ENCODE results near the gene CYP1A2.

Gene CYP1A2

DNA sequence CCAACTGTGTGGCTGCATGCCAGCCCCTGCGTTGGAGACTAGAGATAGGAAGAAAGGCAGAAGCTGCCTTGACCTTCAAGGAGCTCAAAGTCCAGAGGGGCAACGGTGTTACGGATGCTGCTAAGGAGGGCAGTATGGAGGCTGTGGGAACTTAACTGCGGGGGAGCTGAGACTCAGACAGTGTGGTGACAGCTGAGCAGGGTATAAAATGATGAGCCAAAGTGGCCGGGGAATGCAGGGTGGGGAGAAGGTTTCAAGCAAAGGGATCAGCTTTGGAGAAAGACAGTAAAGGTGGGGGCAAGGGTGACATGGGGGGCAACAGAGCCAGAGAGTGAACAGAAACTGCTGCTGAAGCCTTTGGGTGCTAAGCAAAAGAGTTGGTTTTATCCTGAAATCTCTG, 6.2 kb upstream of the CYP1A2 start:
- FAIRE-seq, result no peak

DNA sequence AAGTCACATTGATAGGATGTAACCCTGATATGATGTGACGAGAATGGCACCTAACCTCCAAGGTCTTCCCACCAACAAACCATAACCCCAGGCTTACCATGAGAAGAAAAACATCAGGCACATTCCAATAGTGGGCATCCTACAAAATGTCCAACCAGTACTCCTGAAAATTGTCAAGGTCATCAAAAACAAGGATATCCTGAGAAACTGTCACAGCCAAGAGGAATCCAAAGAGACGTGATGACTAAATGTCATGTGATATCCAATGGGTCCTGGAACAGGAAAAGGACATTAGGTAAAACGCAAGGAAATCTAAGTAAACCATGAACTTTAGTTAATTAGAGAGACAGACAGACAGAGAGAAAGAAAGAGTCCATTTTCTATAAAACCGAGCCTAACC, 2.3 kb upstream of the CYP1A2 start:
- no peak for FAIRE-seq

DNA sequence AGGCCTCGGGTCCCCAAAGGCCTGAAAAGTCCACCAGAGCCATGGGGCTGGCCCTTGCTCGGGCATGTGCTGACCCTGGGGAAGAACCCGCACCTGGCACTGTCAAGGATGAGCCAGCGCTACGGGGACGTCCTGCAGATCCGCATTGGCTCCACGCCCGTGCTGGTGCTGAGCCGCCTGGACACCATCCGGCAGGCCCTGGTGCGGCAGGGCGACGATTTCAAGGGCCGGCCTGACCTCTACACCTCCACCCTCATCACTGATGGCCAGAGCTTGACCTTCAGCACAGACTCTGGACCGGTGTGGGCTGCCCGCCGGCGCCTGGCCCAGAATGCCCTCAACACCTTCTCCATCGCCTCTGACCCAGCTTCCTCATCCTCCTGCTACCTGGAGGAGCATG, 1.2 kb downstream of the CYP1A2 start:
- FAIRE-seq, result no peak

DNA sequence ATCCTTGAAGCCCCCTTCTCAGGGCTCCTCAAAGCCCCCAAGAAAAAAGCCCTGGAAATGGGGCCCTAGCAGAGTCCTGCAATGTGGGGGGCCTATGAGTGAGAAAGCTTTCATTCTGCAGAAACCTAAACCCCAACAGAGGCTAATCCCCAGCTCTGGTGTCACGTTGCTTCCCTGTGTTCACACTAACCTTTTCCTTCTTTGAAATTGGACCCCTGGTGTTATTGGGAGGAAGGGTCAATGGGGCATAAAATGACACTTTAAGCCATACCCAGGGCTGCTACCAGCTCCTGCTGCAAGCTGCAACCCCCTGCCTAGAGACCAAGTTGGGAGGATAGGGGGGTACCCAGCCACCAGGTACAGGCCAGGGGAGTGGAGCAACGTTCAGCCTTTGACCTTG, 2.1 kb downstream of the CYP1A2 start:
- FAIRE-seq, result no peak

DNA sequence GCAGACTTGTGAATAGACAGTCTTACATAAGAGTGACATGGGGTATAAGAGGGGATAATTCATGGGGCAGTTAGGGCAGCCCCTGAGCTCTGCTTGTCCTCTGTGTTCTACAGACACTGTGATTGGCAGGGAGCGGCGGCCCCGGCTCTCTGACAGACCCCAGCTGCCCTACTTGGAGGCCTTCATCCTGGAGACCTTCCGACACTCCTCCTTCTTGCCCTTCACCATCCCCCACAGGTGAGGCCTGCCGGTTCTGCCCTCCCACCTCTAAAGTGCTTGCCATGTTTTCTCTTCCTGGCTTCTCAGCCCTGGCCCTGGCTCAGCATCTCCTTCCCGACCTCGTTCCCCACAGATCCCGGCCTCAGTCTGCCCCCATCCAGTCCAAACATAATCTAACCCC, 3.4 kb downstream of the CYP1A2 start:
- no peak for FAIRE-seq

DNA sequence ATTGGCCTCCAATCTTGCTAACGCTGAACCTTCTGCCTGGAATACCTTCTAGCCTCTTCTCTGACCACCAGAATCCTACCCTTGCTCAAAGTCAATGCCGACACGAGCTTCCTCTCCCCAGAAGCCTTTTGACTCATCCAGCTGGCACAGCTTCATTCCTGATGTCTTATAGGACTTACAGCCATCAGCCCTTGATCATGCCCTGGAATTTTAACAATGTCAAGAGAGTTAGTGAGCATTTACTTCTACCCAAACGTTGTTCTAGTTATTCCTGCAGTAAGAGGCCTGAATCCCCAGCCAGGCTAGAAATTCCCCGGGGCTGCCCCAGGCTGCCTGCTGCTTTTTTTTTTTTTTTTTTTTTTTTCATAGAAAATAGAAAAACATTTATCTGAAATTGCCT, 3.9 kb downstream of the CYP1A2 start:
- FAIRE-seq, result no peak

DNA sequence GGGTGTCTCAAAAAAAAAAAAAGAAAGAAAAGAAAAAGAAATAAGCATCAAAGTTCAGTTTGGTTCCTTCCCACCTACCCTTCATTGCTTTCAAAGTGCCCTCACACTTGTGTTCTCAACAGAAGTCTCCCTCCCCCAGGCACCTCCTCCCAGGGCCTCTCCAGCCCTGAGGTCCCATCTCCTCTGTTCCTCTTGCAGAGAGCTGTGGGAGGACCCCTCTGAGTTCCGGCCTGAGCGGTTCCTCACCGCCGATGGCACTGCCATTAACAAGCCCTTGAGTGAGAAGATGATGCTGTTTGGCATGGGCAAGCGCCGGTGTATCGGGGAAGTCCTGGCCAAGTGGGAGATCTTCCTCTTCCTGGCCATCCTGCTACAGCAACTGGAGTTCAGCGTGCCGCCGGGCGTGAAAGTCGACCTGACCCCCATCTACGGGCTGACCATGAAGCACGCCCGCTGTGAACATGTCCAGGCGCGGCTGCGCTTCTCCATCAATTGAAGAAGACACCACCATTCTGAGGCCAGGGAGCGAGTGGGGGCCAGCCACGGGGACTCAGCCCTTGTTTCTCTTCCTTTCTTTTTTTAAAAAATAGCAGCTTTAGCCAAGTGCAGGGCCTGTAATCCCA, 6.1 kb downstream of the CYP1A2 start:
- no peak for FAIRE-seq

DNA sequence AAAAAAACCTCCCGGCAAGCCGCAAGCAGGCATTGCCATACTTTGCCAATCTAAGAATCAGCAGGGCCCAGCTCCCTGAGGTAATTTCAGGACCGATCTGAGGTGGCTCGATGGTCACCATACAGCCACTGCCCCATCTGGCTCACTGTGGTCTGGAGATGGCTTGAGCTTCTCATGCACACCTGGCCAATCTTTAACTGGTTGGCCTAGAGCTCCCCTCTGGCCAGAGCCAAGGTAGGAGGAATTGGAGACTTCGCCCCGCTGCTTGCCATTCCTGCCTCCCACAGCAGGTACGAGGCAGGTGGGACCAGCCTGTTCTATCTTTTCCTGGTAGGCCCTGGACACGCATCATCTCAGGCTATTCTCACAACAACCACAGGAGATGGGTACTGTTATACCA, 10.1 kb downstream of the CYP1A2 start:
- no peak for FAIRE-seq

DNA sequence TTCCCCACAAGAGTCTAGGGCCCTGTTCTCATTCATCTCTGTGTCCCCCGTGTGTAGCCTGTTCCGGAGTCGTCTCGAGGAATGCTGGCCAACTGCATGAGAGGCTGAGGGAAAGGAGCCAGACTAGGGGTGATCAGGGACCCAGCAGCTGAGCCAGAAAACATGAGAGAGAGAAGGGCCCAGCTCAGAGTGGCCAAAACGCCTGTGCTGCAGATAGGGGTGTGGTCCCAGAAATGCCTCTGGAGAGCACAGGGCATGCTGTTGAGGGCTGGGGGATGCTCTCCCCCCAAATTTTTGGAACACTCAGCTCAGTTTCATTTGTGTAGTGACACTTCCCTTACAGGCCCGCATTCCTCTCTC, 14.1 kb downstream of the CYP1A2 start:
- FAIRE-seq, result no peak

DNA sequence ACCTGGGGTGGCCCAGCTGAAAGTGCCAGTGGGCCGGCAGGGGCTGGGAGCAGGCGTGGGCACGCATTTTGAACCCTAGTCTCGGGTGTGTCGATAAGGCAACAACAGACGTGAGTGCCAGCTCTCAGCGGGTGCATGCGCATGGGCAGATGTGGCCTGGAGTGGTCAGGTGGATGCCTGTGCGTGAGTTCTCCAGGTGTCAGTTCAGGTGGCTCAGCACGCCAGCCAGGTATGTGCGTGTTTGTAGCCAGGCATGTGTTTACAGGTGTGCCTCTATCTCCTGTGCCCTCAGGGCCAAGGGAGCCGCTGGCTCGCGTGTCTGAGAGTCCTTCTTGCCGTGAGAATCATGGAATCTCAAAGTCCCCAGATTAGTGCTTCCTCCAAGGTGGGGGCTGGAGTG, 14.8 kb downstream of the CYP1A2 start:
- no peak for FAIRE-seq

DNA sequence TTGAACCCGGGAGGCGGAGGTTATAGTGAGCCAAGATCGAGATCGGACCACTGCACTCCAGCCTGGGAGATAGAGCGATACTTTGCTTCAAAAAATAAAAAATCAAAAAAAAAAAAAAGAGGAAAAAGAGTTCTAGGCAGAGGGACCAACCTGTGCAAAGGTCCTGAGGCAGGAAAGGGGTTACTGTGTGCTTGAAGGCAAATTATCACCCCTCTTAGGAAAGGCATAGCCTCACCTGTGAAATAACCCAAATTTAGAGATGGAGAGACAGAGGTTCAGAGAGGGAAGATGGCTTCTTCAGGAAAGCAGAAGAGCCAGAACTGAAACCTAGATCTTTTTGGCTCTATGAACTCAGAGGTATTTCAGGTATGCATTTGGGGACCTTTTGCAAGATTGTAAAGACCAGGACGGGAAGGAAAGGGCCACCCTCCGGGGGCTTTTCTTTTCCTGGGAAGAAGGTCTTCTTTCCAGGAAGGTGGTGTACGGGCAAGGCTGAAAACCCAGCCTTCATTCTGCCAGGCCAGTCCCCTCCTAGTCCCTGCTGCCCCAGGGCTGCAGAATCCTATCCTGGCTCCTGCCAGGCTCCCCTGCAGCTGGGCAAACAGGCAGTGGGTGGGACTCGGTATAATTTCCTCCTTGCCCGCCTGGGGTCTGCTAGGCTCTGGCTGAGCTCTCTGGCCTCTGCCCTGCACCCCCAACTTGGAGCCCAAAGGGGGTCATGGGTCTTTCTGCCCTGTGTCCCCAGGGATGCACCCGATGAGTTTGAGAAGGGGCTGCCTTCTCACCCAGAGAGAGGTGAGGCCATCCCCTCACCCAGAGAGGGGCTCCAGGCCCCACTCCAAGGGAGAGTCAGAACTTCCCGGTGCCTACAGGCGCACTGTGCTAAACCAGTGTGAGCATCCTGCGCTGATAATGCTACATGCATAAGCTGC, 18.8 kb downstream of the CYP1A2 start:
- FAIRE-seq, result no peak

DNA sequence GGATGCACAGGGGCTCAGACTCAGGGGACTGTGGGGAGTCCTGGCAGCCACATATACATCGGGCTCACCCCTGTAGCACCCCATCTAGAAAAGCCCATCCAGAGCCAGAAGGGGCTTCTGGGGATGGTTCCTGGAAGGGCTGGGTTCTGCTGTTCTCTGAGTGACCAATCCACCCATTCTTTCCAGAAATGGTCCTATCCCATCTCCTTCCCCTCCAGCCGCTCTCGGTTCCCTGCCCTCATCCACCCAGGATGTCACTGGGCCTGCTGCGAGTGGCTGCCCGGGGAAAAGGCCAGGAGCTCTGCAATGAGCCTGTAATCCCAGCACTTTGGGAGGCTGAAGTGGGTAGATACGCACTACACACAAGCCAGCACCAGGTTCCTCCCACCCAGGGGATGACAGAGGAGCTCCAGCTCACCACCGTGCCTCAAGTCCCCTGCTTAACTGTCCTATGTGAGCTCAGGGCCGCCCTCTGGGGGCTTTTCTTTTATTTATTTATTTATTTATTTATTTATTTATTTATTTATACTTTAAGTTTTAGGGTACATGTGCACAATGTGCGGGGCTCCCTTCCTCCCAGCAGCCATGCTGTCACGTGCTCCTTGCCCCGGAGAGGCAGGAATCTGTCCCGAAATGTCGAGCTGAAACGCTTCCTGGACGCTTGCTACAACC, 19.6 kb downstream of the CYP1A2 start:
- FAIRE-seq, result no peak

DNA sequence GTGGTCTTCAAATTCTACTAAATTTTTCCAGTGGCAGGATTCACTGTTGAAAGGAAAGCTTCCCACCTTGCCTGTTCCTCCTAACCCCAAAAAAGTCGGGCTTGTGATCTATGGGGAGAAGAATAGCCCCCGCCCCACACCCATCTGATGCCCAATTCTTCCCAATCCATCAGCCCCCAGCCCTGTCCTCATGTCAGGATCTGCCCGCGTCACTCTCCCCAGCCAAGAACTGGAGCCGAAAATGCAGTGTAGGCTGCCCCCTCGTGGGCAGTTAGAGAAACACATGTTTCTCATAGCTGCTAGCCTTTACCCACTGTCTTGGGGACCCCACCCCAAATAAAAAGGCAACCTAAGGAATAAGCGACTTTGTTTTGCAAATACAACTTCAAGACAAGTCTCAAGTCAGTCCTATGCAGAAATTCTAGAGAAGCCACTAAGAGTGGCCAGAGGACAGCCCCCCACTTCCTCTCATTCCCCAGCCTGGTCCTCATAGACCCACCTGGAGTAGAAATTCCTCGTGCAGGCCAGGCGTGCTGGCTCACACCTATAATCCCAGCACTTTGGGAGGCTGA, 20.2 kb downstream of the CYP1A2 start:
- no peak for FAIRE-seq

DNA sequence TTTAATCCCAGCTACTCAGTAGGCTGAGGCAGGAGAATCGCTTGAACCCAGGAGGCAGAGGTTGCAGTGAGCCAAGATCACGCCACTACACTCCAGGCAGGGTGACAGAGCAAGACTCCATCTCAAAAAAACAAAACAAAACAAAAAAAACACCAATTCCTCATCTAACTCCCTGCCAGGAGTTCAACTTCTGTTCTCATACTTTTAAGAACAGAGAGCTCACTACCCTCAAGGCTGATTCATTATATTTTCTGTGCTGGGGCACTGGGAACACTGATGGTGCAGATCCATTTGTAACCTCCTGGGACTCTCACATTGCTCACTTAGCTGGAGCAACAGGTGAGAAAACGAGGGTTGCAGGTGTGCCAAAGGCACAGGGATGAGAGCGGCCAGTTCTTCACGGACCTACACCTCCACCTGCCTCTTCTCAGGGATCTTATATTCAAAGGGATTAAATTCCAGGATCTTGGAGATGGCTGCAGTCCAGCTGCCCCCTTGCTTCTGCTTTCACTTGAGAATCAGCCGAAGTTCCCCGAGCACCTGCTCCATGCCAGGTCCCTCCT, 20.9 kb downstream of the CYP1A2 start:
- no peak for FAIRE-seq

DNA sequence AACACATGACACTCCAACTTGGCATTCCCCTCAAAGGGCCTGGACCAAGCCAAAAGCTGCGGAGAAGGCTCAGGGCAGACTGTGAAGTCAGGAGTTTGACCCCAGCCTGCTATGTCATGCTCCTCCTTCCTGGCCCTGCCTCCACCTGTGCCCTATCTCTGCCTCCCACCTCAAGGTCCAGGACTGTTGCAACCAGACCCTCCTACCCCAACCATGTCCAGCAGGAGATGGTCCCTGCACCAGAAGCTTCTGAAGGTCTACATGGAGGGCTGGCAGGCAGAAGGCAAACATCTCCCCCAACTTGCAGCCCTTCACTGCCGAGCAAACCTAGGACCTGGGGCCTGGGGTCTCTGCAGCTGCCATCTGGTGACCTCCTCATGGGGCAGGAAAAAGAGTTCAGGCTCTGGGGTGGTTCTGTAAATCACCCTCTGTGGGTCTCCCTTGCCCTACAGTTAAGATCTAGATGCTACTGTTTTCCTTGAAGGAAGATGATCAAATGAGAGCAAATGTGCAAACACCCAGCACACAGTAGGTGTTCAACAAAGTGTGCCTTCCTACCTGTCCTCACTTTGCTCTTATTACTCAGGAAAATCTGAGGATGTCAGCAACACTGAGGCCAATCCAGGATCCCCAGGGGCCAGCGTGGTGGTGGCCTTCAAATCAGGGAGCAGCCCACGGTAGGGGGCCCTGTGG, 21.7 kb downstream of the CYP1A2 start:
- no peak for FAIRE-seq

DNA sequence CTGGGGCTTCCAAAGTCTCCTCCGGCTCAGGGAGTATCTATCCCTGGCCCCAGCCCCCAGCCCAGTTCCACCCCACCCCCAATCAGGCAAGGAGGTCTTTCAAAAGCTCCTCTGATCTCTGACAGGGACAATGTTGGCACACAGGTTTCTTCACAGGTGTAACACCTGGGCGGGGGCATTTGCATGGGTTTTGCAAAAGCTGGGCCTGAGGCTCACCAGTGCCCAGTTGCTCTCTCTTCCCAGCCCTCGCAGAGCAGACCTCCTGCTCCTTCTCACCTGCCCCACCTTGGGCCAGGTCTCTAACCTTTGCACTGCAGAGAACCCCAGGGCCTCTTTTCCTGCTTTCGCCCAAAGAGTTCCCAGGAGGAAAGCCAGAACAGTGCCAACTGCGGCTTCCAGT, 24.7 kb downstream of the CYP1A2 start:
- no peak for FAIRE-seq

DNA sequence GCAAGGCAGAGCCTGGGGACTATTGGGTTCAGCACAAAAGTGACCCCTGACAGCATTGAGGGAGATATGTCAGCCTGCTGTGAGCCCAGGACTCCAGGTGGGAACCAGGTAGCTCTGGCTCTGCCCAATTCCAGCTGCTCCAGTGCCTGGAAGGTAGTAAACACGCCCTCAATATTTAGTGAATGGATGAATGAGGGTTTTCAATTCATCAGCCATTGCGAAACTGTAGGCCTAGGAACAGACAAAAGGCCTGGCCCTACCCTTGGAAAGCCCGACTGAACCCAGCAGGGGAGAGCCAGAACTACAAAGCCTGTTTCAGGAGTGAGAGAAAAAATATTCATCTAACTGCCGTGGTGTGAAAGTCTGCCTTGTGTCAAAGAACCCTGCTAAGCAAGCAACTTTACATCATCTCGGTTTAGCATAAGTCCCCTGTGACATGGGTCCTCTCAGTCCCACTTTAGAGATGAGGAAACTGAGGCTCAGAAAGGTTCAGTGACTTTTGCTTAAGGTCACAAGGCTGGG, 25.1 kb downstream of the CYP1A2 start:
- no peak for FAIRE-seq

DNA sequence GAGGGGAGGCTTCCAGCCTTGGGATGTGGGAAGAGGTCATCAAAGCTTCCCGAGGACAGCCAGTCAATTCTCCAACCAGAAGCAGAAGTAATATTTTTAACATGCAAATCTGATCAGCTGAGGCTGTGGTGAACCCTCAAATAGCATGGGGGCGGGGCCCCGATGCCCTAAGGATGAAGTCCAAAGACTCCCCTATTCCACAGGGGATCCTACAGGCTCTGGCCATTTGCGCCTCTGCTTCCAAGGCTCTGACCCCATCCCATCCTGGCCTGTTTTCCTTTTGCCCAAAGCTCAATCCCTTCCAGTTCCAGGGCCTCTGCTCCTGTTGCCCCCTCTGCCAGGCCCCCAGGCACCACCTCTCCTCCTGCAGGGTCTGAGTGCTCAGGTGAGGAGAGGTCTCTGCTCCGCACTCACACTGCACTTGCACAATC, 26.5 kb downstream of the CYP1A2 start:
- FAIRE-seq, result no peak

DNA sequence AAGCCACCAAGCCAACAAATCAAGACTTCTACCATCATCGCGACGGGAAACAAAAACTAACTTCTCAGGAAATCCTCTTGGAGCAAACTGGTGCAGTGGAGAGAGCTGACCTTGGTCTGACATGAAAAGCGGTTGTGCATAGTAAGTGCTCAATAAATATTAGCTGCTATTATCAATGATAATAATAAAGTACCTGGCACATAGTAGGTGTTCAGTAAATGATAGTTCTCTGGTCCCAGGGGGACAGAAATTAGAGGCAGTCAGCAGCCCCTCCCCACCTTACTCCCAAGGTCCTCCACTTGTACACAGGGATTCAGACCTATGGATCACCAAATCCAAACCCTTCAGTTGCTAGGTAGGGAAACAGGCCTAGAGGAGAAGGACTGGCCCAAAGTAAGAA, 27.2 kb downstream of the CYP1A2 start:
- FAIRE-seq, result no peak

DNA sequence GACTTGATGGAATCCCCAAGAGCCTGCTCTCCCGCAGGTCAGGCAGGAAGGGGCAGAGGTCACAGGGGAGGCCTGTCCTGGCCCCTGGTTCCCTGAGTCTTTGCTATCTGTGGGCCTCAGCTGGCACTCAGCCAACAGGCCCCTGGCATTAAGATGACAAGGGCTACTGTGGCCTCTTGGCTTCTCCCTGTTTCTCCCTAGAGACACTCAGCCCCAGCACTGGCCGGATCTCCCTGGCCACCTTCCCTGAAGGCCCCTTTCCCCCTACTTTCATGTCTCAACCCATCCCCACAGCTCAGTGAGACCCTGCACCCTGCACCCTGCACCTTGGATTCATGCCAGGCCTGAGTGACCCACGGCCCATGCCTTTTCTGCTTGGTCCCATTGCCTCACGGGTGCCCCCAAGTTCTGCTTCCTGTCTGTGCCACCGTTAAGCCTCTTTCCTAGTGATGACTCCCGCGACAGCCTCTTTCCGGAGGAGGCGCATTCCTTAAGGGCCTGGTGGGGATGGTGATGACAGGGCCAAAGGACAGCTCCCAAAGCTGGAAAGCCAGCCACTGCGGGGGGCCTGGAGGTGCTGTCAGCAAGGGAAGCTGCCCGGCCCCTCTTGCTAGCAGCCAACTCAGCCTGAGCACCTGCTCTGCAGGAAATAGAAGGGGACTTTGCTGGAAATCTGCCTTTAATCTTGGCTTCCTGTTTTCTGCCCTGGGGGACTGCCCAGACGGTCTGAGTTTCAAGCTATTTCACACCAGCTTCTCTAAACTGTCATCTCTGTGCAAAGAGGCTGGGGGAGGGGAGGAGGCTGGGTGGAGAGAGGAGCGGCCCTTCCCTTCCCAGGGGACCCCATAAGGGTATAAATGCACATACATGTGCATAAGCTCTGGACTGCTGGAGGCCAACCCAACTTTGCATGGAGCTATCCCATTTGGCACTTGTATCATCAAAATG, 28.4 kb downstream of the CYP1A2 start:
- FAIRE-seq, result no peak

All from endometrium (tissue), 2 donors.